DND-41 (cell line): Measurements from ENCODE around the gene GID8.

Source experiments
- ATAC-seq: fragments of 200-7000 bp; cut with Tn5 transposase; 3 replicates; pipeline ENCODE4 v1.9.1; 2021; ENCODE audit warnings: low read depth; ENCODE audit not compliant: insufficient read depth
- DNase-seq: peaks from one replicate; pipeline ENCODE4 v3.0.0-alpha.2; 2020
- H2AFZ ChIP-seq: 2 replicates; pipeline ENCODE4 v1.6.0; 2012; ENCODE audit warnings: low read depth, low read length
- H3K27ac ChIP-seq: 2 replicates; pipeline ENCODE4 v1.5.1; 2012; ENCODE audit warnings: low read length, inconsistent platforms
- H3K27me3 ChIP-seq: fragments of 200-600 bp; sonication (generic); 2 replicates; pipeline ENCODE4 v1.6.0; 2012; ENCODE audit warnings: low read length, mild to moderate bottlenecking, inconsistent platforms; ENCODE audit not compliant: insufficient read depth, poor library complexity
- H3K36me3 ChIP-seq: 2 replicates; pipeline ENCODE4 v1.5.1; 2012; ENCODE audit warnings: low read length, inconsistent platforms; ENCODE audit not compliant: insufficient read depth
- H3K4me1 ChIP-seq: 2 replicates; pipeline ENCODE4 v1.5.1; 2012; ENCODE audit warnings: mild to moderate bottlenecking, low read length; ENCODE audit not compliant: insufficient read depth
- H3K4me2 ChIP-seq: 2 replicates; pipeline ENCODE4 v1.6.0; 2012; ENCODE audit warnings: mild to moderate bottlenecking, moderate library complexity, low read length, inconsistent platforms; ENCODE audit not compliant: insufficient read depth
- H3K4me3 ChIP-seq, 2 experiments: fragments of 200-600 bp in 1 of 2; shearing (Covaris generic) in 1 of 2; 2 replicates each; pipeline ENCODE4 v1.5.1; 2012 to 2016; ENCODE audit warnings: inconsistent platforms in 2 of 2, low read length in 2 of 2, mild to moderate bottlenecking in 2 of 2, low read depth in 1 of 2, moderate library complexity in 1 of 2
- H3K79me2 ChIP-seq: 2 replicates; pipeline ENCODE4 v1.6.0; 2012; ENCODE audit warnings: low read length, inconsistent platforms; ENCODE audit not compliant: insufficient read depth
- H3K9ac ChIP-seq: 2 replicates; pipeline ENCODE4 v1.6.0; 2012; ENCODE audit warnings: low read depth, mild to moderate bottlenecking, inconsistent platforms, low read length, moderate library complexity
- H3K9me3 ChIP-seq: 2 replicates; pipeline ENCODE4 v1.5.1; 2012; ENCODE audit warnings: low read length, moderate library complexity, mild to moderate bottlenecking, inconsistent platforms; ENCODE audit not compliant: insufficient read depth, severe bottlenecking
- H4K20me1 ChIP-seq: 2 replicates; pipeline ENCODE4 v1.6.0; 2012; ENCODE audit warnings: low read length; ENCODE audit not compliant: insufficient read depth
- EZH2 ChIP-seq: IDR thresholded peaks from 3 replicates; pipeline ENCODE4 v1.6.1; 2012; ENCODE audit warnings: borderline replicate concordance, low read depth, mild to moderate bottlenecking, moderate library complexity, low read length, inconsistent platforms; ENCODE audit not compliant: severe bottlenecking
- TF ChIP-seq, protein P1 (sequence below): IDR thresholded peaks from 2 replicates; pipeline ENCODE4 v1.5.1; 2012; ENCODE audit warnings: borderline replicate concordance, low read length, moderate library complexity, mild to moderate bottlenecking; ENCODE audit not compliant: poor library complexity, severe bottlenecking; ENCODE audit errors: extremely low read depth

The GID8 gene

DNA sequence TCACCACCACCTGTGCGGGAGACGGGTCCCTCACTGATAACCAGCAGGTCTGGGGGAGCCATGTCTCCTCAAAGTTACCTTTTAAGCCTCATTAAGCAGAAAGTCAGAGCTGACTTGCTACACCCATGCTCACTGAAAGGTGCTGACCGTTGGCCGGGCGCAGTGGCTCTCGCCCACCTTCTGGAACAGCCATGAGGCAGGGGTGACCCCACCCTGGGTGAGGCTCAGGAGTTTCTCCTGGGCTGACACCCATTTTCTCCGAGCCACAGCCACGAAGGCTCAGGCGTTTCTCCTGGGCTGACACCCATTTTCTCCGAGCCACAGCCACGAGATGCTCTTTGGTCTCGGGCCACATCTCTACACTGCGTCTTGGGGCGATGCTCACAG, 58.6 kb downstream of the GID8 start:
- no peaks in the 10 kb centered on the region for H3K9me3 ChIP-seq
- no peak overlapping the region for H3K27ac ChIP-seq
- H3K9ac ChIP-seq, result no peak overlapping the region
- H3K4me3 ChIP-seq, result no peak overlapping the region
- no peaks in the 10 kb centered on the region for H3K79me2 ChIP-seq
- 0 out of 2 replicates have a peak, but pooled peaks cover 4% of the 10 kb centered on the region for H4K20me1 ChIP-seq
- H3K4me1 ChIP-seq, result no peaks in the 10 kb centered on the region
- H2AFZ ChIP-seq, result no peak overlapping the region
- H3K36me3 ChIP-seq, result 0 out of 2 replicates have a peak, but pooled peaks cover 3% of the 10 kb centered on the region
- no peak for ATAC-seq
- no peak for DNase-seq
- H3K27me3 ChIP-seq, result no peaks in the 10 kb centered on the region
- TF ChIP-seq, protein P1, sequence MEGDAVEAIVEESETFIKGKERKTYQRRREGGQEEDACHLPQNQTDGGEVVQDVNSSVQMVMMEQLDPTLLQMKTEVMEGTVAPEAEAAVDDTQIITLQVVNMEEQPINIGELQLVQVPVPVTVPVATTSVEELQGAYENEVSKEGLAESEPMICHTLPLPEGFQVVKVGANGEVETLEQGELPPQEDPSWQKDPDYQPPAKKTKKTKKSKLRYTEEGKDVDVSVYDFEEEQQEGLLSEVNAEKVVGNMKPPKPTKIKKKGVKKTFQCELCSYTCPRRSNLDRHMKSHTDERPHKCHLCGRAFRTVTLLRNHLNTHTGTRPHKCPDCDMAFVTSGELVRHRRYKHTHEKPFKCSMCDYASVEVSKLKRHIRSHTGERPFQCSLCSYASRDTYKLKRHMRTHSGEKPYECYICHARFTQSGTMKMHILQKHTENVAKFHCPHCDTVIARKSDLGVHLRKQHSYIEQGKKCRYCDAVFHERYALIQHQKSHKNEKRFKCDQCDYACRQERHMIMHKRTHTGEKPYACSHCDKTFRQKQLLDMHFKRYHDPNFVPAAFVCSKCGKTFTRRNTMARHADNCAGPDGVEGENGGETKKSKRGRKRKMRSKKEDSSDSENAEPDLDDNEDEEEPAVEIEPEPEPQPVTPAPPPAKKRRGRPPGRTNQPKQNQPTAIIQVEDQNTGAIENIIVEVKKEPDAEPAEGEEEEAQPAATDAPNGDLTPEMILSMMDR, result no peak
- TF ChIP-seq EZH2, result no peak
- no peak overlapping the region for H3K4me2 ChIP-seq

DNA sequence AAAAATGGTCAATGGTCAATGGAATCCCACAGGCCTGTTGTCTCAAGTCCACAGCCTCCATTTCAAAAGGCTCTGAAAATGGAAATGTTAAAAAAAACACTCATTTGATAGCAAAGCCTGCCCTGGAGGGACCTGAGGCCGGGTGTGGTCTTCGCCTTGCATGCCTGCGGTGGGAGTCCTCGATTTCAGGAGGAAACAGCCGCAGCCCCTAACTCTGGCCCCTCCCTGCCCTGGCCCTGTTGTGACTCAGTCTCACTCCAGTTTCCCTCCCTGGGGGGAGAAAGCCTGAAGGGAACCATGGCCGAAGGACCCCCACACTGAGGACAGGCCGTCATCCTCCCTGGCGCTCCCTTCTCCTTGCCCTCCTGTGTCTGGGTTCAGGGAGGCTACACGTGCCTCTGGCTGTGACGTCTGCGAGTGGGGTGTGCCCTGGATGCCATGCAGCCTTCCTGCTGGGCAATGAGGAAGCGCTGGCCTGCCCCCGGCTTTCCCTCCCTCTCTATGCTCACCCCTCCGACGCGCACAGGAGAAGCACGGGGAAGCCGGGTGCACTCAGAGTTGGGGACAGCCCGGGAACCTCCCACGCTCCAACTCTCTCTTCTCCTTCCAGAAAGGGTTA, 59.6 kb downstream of the GID8 start:
- Histone ChIP-seq H3K9ac (no peak overlapping the region), H3K36me3 (0 out of 2 replicates have a peak, but pooled peaks cover 3% of the 10 kb centered on the region), H3K27ac (no peak overlapping the region), H3K4me1 (no peaks in the 10 kb centered on the region), H3K9me3 (no peaks in the 10 kb centered on the region), H3K27me3 (no peaks in the 10 kb centered on the region), H3K4me2 (no peak overlapping the region), H2AFZ (no peak overlapping the region), H4K20me1 (peaks cover 6% of the 10 kb centered on the region; the same call in 1 of the 2 replicates), H3K4me3 (no peak overlapping the region), H3K79me2 (no peaks in the 10 kb centered on the region)
- TF ChIP-seq, protein P1, result no peak
- no peak for TF ChIP-seq EZH2
- DNase-seq, result no peak
- ATAC-seq, result no peak
